Measurements from ENCODE around the gene CDH23. TPM values are rescaled to one million over a fixed set of nuclear protein-coding genes. Genes with fewer than 3 reads are reported as not detected.

The CDH23 gene
- total and polyA plus RNA-seq, 7 donors = 1.00 to 3.8 (median 1.9) TPM

DNA sequence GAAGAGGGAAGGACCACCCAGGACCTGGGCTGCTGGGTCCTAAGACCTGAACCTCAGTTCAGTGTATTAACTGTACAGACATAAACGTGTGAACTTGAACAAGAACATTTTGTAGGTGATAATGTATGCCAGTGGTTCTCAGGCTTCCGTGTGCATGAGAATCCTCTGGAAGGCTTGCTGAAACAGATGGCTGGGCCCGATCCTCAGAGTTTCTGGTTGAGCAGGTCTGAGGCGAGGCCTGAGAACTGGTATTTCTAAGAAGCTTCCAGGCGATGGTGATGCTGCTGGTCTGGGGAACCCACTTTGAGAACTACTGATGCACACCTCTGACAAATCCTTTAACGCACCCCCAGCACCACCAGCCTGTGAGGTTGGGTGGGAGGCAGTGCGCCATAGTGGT, 70.4 kb downstream of the CDH23 start:
- no peaks in the 10 kb centered on the region for H3K9me3 ChIP-seq
- DNase-seq (no peak), ATAC-seq (no peak)
- 92 to 93% (median 93%) methylated on average over 7 of the region's 7 CpGs for WGBS, 3 donors
- no peaks in the 10 kb centered on the region for H3K36me3 ChIP-seq (ENCODE audit: insufficient read depth in 1 of 2, low read depth in 1 of 2)
- intact Hi-C loops (cut with DNase I) = no loop called here
- no peaks in the 10 kb centered on the region for H3K4me1 ChIP-seq
- H3K27ac ChIP-seq = no peak overlapping the region
- no peak overlapping the region for H3K4me3 ChIP-seq
- TF ChIP-seq, protein P1, sequence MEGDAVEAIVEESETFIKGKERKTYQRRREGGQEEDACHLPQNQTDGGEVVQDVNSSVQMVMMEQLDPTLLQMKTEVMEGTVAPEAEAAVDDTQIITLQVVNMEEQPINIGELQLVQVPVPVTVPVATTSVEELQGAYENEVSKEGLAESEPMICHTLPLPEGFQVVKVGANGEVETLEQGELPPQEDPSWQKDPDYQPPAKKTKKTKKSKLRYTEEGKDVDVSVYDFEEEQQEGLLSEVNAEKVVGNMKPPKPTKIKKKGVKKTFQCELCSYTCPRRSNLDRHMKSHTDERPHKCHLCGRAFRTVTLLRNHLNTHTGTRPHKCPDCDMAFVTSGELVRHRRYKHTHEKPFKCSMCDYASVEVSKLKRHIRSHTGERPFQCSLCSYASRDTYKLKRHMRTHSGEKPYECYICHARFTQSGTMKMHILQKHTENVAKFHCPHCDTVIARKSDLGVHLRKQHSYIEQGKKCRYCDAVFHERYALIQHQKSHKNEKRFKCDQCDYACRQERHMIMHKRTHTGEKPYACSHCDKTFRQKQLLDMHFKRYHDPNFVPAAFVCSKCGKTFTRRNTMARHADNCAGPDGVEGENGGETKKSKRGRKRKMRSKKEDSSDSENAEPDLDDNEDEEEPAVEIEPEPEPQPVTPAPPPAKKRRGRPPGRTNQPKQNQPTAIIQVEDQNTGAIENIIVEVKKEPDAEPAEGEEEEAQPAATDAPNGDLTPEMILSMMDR (IDR thresholded peaks at IDR 0.05) = no peak
- H3K27me3 ChIP-seq (ENCODE audit: insufficient read depth in 3 of 3, low read length in 2 of 3) = peaks cover 0 to 1% (median 0%) of the 10 kb centered on the region in 3 donors

DNA sequence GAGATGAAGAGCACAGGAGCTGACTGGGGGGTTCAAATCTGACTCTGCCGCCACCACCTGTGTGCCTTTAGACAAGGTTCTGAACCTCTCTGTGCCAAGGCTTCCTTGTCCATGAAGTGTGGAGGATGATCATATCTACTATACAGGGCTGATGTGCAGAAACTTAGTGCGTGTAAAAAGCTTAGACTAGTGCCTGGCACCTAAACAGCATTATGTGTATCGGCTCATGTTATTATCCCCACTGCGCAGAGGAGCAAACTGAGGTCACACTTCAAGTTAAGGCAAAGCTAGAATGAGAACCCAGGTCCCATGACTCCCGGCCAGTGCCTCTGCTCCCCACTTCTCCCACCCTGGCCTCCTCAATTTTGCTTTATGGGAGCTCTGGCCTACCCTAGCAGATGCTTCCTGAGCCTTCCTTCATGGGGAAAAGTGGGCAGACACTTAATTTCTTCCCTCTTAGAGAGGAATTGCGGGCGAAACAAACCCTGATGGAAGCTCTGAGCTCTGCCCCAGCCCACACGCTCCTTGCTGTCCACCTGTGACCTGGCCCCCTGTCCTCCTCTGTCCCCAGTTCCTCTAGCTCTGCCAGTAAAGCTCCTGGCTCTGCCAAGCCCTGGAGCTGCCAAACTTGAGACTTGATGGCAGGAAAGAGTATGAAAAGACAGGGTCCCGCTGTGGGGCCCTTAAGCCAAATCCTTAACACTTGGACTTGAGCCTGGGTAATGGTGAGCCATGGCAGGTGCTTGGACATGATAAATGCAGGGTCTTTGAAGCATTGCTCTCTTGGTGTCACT, 71.0 kb downstream of the CDH23 start:
- Histone ChIP-seq H3K4me3 (no peak overlapping the region), H3K27me3 (ENCODE audit: insufficient read depth in 3 of 3, low read length in 2 of 3) (no peaks in the 10 kb centered on the region), H3K27ac (no peak overlapping the region), H3K9me3 (no peaks in the 10 kb centered on the region), H3K36me3 (ENCODE audit: insufficient read depth in 1 of 2, low read depth in 1 of 2) (no peaks in the 10 kb centered on the region), H3K4me1 (no peaks in the 10 kb centered on the region)
- intact Hi-C loops (cut with DNase I) = no loop called here
- no peak for ATAC-seq
- 78 to 83% (median 83%) methylated on average over 9 of the region's 9 CpGs for WGBS, 3 donors
- TF ChIP-seq, protein P1 (IDR thresholded peaks at IDR 0.05) = no peak
- DNase-seq = no peak

DNA sequence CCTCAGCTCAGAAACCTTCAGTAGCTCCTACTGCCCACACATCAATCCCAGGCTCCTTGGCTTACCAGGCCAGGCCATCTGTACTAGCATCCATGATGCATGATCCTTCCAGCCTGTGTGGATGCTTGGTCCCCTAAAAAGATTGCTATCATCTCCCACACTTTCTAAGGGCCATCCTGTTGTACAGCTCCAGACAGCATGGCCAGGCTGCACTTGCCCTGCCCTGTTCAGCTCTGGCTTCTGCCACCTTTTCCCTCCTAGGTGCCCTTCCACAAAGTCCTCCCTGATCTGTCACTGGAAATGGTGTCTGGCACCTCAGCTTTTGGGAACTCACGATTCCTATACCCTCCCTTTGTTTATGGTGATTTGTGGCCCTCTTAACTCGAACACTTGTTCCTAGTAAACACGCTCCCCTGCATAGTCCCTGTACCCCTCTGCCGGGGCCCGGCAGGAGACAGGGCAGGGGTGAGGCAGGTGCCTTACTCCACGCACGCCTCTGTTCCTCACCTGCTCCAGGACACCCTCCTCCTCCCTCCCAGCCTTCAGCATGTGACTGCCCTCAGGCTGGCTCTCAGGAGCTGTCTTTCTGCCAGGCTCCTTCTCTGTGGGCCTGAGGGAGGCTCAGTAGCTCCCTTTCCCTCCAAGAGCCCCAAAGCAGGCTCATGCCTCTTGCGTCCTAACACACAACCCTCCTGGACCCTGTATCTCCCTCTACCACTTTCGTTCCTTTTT, 71.8 kb downstream of the CDH23 start:
- DNase-seq (no peak), ATAC-seq (peak in 1 of 4 donors; percentile 13)
- WGBS, 3 donors = 80 to 84% (median 82%) methylated on average over 9 of the region's 9 CpGs
- no peak overlapping the region for H3K4me3 ChIP-seq
- no peak overlapping the region for H3K27ac ChIP-seq
- H3K4me1 ChIP-seq = no peaks in the 10 kb centered on the region
- H3K36me3 ChIP-seq (ENCODE audit: insufficient read depth in 1 of 2, low read depth in 1 of 2) = no peaks in the 10 kb centered on the region
- intact Hi-C loops (cut with DNase I) = no loop called here
- TF ChIP-seq, protein P1 (IDR thresholded peaks at IDR 0.05) = no peak
- H3K9me3 ChIP-seq = no peaks in the 10 kb centered on the region
- no peaks in the 10 kb centered on the region for H3K27me3 ChIP-seq (ENCODE audit: insufficient read depth in 3 of 3, low read length in 2 of 3)

DNA sequence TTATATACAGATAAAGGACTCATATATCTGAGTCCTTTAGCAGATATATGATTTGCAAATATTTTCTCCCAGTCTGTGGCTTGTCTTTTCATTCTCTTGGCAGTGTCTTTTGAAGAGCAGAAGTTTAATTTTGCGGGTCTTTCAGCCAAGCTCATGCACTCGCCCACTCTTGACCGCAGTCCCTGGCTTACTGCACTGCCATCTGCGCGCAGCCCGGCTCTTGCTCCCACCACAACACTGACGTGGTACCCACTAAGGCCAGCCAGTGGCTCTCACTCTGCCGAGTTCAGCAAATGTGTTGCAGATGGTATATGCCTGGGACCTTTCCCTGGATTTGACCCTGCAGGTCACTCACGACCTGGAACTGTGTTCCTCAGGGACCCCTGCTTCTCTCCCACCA, 74.3 kb downstream of the CDH23 start:
- peaks cover 7% of the 10 kb centered on the region for H3K4me1 ChIP-seq
- TF ChIP-seq, protein P1 (IDR thresholded peaks at IDR 0.05) = no peak
- WGBS, 3 donors = 84 to 85% (median 84%) methylated on average over 9 of the region's 9 CpGs
- DNase-seq (no peak), ATAC-seq (no peak)
- intact Hi-C loops (cut with DNase I) = no loop called here
- H3K27me3 ChIP-seq (ENCODE audit: insufficient read depth in 3 of 3, low read length in 2 of 3) = no peaks in the 10 kb centered on the region
- no peaks in the 10 kb centered on the region for H3K36me3 ChIP-seq (ENCODE audit: insufficient read depth in 1 of 2, low read depth in 1 of 2)
- H3K9me3 ChIP-seq = no peaks in the 10 kb centered on the region
- H3K4me3 ChIP-seq = no peak overlapping the region
- H3K27ac ChIP-seq = no peak overlapping the region

Measured in psoas muscle (tissue), 8 donors.